HCT116 (cell line): ENCODE data around the gene AMY1B.
"Not testable (repeated sequence)": the region's sequence is repeated elsewhere in the genome, so short reads cannot be mapped to it uniquely, and the experiment has no call there.

Experiments used
- EZH2 ChIP-seq: fragments of 200-600 bp; sonication (generic); IDR thresholded peaks from 2 replicates; pipeline ENCODE4 v1.6.1; 2017; ENCODE audit warnings: antibody characterized with exemption, mixed run types
- POLR2A ChIP-seq: IDR thresholded peaks from 2 replicates; pipeline ENCODE4 v1.7.0; 2011; ENCODE audit warnings: borderline replicate concordance; ENCODE audit not compliant: insufficient read depth, insufficient read length; ENCODE audit errors: extremely low read depth
- POLR2AphosphoS5 ChIP-seq: IDR thresholded peaks from 2 replicates; pipeline ENCODE4 v1.6.1; 2011; ENCODE audit warnings: mild to moderate bottlenecking, low read depth, low read length, moderate library complexity
- TF ChIP-seq, protein P1 (sequence below), 3 experiments: fragments of 200-600 bp in 1 of 3; sonication (generic) in 1 of 3; IDR thresholded peaks in 2 of 3; conservative IDR thresholded peaks in 1 of 3; 2 replicates each; pipeline ENCODE4 v1.5.1; 2012 to 2017; ENCODE audit warnings: low read depth in 2 of 3, low read length in 2 of 3, antibody characterized with exemption in 1 of 3, borderline replicate concordance in 1 of 3, control low read depth in 1 of 3, mild to moderate bottlenecking in 1 of 3, mixed read lengths in 1 of 3, mixed run types in 1 of 3, moderate library complexity in 1 of 3; ENCODE audit not compliant: insufficient read depth in 1 of 3

DNA sequence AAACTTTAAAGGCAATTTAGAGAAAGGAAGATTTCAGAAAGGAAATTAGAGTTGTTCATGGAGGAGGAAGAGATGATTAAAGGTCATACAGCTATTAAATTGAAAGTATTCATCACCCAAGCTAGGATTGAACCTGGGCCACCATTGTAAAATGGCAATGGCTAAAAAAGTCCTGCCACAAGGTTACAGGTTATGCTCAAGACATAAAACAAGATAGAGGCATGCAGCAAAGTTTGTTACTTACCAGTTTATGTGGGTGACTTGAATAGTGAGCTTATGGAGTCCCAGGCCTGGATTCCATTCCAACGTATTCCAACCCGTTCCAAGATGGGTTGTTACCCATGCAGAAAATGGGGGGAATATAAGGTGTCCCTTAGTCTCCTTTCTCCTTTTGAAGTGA lies 25.5 kb upstream of the AMY1B start:
- not testable (repeated sequence) for TF ChIP-seq EZH2, POLR2AphosphoS5, POLR2A
- TF ChIP-seq, protein P1, sequence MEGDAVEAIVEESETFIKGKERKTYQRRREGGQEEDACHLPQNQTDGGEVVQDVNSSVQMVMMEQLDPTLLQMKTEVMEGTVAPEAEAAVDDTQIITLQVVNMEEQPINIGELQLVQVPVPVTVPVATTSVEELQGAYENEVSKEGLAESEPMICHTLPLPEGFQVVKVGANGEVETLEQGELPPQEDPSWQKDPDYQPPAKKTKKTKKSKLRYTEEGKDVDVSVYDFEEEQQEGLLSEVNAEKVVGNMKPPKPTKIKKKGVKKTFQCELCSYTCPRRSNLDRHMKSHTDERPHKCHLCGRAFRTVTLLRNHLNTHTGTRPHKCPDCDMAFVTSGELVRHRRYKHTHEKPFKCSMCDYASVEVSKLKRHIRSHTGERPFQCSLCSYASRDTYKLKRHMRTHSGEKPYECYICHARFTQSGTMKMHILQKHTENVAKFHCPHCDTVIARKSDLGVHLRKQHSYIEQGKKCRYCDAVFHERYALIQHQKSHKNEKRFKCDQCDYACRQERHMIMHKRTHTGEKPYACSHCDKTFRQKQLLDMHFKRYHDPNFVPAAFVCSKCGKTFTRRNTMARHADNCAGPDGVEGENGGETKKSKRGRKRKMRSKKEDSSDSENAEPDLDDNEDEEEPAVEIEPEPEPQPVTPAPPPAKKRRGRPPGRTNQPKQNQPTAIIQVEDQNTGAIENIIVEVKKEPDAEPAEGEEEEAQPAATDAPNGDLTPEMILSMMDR (IDR thresholded peaks at IDR 0.05 in 2 of 3, conservative IDR thresholded peaks at IDR 0.05 in 1 of 3; ENCODE audit: borderline replicate concordance in 1 of 3, insufficient read depth in 1 of 3, low read depth in 2 of 3, low read length in 2 of 3), result not testable (repeated sequence)
